ENCODE results near the gene NHS. TPM values are rescaled to one million over a fixed set of nuclear protein-coding genes. Genes with fewer than 3 reads are reported as not detected.
"Not testable (repeated sequence)": the region's sequence is repeated elsewhere in the genome, so short reads cannot be mapped to it uniquely, and the experiment has no call there.

The NHS gene
- total RNA-seq, 1 experiment from 2014 or later = 0.05 TPM

DNA sequence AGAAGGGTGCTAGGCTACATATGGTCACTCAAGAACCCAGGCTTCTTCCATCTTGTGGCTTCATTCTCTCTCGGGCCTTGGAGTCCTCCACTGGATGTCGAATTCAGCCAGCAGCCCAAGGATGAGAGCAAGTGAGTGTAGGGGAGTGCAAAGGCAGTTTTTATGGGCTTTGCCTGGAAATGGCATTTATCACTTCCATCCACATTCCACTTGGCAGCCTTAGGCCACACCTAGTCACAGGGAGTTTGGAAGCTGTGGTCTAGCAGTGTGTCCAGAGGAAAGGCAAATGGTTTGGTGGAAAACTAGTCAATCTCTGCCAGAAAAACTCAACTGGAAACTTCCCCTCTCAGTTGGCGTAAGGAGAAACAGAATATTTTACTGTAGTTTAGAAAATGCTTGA, 59.0 kb downstream of the NHS start:
- in situ Hi-C loops (cut with HindIII; ENCODE audit: low pct_unique_long_range_greater_than_20kb, low sequenced_read_pairs) = no loop called here
- DNase-seq (ENCODE audit: low read depth, low spot score) = no peak

DNA sequence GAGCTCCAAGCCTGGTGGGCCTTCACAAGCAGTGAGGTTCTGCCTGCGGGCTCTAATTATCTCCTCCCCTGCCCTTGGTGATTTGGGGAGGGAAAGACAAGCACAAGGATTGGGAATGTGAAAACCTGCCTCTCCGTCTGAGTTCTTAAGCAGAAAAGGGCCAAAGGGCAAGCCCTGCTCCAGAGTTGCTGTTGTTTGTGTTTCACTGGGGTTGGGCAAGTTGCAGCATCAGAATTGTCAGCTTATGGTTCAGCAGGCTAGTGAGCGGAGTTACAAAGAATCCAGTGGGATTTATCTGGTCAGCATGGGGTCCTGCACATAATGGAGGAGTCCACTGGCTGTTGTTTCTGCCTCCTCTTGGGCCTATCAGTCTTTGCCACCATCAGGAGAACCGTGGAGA, 60.5 kb downstream of the NHS start:
- no peak for DNase-seq (ENCODE audit: low read depth, low spot score)
- in situ Hi-C loops (cut with HindIII; ENCODE audit: low pct_unique_long_range_greater_than_20kb, low sequenced_read_pairs) = no loop called here

DNA sequence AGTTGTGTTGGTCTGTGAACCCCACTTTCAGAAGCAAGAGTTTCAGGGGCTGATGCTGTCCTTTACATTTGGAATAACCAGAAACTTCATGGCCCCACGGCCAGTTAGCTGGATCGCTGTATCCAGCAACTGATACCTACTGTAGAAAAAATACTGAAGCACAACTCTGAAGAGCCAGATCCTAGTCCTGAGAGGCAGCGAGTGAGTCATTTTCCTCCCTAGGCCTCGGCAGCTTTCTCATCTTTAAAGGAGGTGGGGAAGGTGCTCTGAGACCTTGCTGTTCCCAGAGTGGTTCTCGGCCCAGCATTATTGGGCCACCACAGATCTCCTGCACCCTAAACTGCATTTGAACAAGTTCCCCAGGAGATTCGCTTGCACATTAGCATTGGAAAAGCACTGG, 63.2 kb downstream of the NHS start:
- in situ Hi-C loops (cut with HindIII; ENCODE audit: low pct_unique_long_range_greater_than_20kb, low sequenced_read_pairs) = no loop called here
- DNase-seq (ENCODE audit: low read depth, low spot score) = no peak

DNA sequence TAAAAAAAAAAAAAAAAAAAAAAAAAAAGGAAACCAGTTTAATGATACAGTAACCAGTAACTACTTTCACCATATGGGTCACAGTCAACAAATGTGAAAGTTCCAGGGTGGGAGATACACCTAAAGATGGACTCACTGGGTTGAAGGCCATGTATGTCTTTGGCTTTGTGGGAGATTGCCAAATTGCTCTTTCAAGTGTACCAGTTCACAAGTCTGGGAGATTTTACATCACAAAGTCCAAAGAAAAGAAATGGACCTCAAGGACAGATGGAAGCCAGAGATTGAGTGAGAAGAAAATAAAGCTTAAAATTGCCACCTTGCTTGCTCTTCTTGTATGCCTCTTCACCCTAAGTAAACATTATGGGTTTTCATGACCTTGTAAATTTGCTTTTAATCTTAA, 65.3 kb downstream of the NHS start:
- DNase-seq (ENCODE audit: low read depth, low spot score) = no peak

DNA sequence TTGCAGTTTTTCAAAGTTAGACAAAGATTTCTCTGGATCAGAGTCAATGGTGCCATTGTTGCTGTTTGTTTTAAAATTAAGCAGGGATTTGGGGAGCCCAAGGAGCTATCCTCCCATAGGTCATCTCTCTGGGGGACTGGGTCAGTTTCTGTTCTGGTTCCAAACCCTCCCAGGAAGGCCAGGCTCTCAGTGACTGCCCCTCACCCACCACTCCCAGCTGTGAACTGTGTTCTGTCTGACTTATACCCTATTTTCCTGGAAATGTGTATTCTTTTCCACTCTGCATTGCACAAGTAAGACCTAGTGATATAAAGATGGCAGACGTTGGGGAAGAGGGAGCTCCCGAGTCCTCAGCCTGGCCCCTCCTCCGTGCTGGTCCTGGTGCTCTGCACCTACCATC, 65.8 kb downstream of the NHS start:
- in situ Hi-C loops (cut with HindIII; ENCODE audit: low pct_unique_long_range_greater_than_20kb, low sequenced_read_pairs) = no loop called here
- DNase-seq (ENCODE audit: low read depth, low spot score) = no peak

More for the DNA sequence above, 65.3 kb downstream of the NHS start:
- in situ Hi-C loops (cut with HindIII; ENCODE audit: low pct_unique_long_range_greater_than_20kb, low sequenced_read_pairs) = no loop called here

DNA sequence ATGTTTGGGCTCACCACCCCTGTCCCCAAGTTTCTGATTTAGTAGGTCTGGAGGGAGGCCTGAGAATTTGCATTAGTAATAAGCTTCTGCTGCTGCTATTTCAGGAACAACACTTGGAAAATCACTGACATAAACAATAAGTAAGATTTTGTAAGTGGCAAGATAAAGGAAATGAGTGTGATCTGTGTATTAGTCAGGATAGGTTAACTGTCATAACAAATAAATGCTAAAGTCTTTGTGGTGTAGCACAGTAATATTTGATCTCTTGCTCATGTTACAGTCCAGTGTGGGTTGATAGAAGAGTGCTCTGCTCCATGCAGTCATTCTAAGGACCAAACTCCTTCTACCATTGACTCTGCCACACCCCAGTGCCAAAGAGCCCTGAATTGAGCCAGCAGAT, 67.0 kb downstream of the NHS start:
- DNase-seq (ENCODE audit: low read depth, low spot score) = no peak
- in situ Hi-C loops (cut with HindIII; ENCODE audit: low pct_unique_long_range_greater_than_20kb, low sequenced_read_pairs) = no loop called here

DNA sequence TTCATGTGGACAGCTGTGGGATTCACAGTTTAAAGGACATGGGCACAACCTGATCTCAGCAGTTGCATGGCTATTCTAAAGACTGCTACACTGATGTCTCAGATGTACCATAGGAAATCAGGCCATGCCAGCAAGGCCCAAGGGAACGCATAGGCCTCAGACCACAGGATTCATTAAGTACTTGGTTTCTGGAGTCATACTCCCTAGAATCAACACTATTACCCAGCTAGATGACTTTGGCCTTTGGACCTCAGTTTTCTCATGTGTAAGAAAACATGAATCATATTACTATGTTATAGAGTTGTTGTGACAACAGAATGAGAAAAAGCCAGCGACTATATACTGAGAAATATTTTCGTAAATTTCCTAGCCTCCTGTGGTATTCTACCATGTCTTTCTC, 67.9 kb downstream of the NHS start:
- DNase-seq (ENCODE audit: low read depth, low spot score) = no peak
- in situ Hi-C loops (cut with HindIII; ENCODE audit: low pct_unique_long_range_greater_than_20kb, low sequenced_read_pairs) = no loop called here

DNA sequence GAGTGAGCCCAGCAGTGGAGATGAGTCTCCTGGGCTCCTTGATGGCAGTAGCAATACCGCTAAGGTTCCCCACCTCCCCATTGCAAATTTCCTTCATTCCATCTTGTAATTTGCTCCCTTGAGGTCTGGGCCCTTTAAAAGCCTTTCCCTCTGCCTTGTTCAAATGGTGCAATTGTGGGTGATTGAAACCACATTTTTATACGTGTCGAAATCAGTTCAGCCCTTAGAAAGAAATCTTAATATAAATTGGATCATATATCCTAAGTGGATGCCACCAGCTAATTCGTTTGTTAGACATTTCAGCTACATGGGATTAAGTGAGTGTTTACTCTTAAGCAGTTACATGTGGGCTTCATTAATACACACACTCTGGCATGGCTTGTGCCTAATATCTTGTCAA, 68.6 kb downstream of the NHS start:
- in situ Hi-C loops (cut with HindIII; ENCODE audit: low pct_unique_long_range_greater_than_20kb, low sequenced_read_pairs) = no loop called here
- DNase-seq (ENCODE audit: low read depth, low spot score) = no peak

DNA sequence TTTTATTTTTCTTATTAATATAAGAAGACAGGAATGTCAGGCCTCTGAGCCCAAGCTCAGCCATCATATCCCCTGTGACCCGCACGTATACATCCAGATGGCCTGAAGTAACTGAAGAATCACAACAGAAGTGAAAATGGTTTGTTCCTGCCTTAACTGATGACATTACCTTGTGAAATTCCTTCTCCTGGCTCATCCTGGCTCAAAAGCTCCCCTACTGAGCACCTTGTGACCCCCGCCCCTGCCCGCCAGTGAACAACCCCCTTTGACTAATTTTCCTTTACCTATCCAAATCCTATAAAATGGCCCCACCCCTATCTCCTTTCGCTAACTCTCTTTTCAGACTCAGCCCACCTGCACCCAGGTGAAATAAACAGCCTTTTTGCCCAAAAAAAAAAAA, 71.3 kb downstream of the NHS start:
- in situ Hi-C loops (cut with HindIII; ENCODE audit: low pct_unique_long_range_greater_than_20kb, low sequenced_read_pairs); DNase-seq (ENCODE audit: low read depth, low spot score): not testable (repeated sequence)

DNA sequence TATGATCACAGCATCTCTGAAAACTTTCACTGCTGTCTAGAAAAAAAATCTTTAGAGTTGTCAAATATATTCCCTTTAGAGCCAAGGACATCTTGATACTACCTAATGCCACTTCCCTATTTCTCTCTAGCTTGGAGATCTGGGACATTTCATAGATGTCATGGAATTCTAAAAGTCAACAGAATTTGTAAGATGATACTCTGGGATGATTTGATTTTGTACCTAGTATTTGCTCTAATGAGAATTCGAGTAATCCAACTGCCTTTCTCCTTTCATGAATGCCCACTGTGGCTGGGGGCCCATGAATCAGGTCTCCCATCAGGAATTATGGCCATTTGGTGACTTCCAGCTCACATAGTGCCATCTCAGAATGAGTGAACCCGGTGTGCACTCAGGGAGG, 73.2 kb downstream of the NHS start:
- in situ Hi-C loops (cut with HindIII; ENCODE audit: low pct_unique_long_range_greater_than_20kb, low sequenced_read_pairs) = no loop called here
- DNase-seq (ENCODE audit: low read depth, low spot score) = no peak

DNA sequence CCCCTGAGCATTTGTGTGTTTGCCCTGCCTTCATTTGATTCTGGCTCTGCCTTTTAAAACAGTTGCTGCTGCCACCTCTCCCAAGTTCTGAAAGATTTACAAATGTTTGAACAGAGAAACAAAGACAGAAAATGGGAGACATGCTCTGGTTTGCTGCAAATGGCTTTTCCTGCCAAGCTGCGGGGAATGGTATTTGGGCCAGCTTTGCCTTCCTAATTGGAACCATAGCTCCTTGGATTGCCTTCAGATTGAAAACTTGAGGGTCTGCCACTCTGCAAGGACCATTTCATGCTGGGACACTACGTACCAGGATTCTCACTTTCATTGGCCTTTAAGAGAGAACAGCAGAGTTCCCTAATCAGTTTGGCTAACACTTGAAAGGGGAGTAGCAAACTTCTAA, 74.9 kb downstream of the NHS start:
- in situ Hi-C loops (cut with HindIII; ENCODE audit: low pct_unique_long_range_greater_than_20kb, low sequenced_read_pairs) = no loop called here
- DNase-seq (ENCODE audit: low read depth, low spot score) = no peak

DNA sequence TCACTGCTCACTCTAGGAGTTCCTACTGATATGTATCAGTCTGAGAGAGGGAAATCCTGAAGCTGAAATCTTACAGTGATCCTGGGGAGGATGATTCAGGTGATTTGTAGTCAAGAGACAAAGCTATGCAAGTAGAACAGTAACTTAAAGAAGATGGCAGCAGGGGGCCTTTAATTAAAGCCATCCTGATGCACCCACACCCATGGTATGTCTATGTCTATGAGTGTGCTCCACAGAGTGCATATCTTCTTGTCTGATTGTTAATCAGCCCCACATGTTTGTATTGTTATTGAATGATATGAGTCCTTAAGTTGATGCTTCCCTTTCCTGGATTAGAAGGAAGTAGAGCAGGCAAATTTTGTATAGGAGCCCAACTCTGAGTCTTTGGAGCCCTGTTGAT, 78.8 kb downstream of the NHS start:
- no peak for DNase-seq (ENCODE audit: low read depth, low spot score)
- in situ Hi-C loops (cut with HindIII; ENCODE audit: low pct_unique_long_range_greater_than_20kb, low sequenced_read_pairs) = no loop called here

DNA sequence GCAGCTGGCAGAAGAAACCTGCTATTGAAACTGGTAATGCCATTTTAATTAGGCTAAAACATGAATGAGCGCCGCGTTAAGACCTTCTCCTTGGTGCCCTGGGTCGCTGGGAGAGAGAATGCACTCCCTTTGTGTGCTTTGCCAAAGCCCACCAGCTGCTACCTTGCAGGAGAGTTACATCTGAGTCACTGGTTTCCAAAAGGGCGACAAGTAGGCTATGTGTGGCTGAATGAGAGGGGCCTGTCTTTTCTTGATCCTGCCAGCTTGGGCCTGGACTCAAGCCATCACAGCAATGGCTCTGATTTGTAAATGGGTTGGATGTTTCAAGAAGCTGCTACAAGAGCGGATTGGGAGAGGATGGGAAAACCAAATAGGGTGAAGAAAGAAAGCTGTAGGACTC, 81.5 kb downstream of the NHS start:
- in situ Hi-C loops (cut with HindIII; ENCODE audit: low pct_unique_long_range_greater_than_20kb, low sequenced_read_pairs) = no loop called here
- no peak for DNase-seq (ENCODE audit: low read depth, low spot score)

DNA sequence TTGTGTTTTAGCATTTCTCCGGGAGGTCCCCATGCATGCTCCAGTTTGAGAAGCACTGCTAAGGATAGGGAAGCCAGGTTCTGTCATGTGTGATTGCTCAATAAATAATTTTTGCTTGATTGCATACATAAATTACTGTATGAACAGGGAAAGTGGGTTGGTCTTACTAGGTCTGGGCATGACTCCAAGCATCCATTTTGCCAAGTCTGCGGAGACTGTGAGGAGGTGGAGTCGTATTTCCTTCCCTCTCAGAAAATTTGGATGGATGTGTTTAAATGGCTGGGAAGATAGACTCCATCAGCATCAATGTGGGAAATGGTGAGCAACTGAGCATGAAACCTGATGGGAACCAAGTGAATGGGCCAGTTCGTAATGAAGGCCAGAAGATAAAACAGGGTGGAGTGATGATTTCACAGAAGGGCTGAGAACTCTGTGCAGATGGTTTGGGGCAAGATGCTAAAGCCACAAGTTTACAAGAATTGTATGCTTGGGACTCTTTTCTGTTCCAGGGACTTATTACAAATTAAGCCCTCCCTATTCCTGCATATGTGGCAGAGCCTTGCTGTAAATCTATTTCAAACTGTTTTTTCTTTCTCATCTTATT, 84.1 kb downstream of the NHS start:
- no peak for DNase-seq (ENCODE audit: low read depth, low spot score)

DNA sequence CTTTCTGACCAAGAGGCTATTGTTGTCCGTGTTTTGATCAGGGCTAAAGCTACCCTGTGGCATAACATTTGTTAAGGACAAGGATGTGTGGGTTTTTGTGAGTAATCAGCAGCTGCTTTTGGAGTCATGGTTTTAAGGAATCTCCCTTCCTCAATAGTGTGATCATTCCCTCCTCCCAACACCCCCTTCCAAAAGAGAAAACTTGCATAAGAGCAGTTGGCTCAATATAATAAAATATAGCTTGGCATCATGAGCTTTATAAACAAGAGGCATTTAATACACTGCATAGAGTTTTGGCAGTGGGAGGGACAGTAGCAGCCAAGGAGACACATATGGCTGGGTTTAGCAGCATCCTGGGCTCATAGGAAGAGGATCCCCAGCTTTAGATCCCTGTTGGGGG, 84.7 kb downstream of the NHS start:
- DNase-seq (ENCODE audit: low read depth, low spot score) = no peak
- in situ Hi-C loops (cut with HindIII; ENCODE audit: low pct_unique_long_range_greater_than_20kb, low sequenced_read_pairs) = no loop called here

More for the DNA sequence above, 84.1 kb downstream of the NHS start:
- in situ Hi-C loops (cut with HindIII; ENCODE audit: low pct_unique_long_range_greater_than_20kb, low sequenced_read_pairs) = no loop called here

DNA sequence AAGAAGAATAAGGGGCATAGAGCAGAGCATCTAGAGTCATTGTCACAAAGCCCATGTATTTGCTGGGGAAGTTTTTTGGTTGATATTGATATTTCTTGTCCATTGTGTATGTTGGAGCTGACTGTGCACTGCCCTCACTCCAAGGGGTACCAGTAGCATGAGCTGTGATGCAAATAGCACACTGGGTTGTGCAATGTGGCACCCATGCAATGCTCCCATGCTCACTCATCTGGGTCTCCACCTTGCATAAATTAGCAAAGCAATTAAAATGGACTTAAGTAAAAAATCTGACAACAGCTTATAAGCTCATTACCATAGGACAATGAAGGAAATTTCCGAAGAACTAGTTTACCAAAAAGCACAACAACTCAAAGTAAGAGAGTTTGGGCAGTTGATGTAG, 87.9 kb downstream of the NHS start:
- in situ Hi-C loops (cut with HindIII; ENCODE audit: low pct_unique_long_range_greater_than_20kb, low sequenced_read_pairs) = no loop called here
- DNase-seq (ENCODE audit: low read depth, low spot score) = no peak

DNA sequence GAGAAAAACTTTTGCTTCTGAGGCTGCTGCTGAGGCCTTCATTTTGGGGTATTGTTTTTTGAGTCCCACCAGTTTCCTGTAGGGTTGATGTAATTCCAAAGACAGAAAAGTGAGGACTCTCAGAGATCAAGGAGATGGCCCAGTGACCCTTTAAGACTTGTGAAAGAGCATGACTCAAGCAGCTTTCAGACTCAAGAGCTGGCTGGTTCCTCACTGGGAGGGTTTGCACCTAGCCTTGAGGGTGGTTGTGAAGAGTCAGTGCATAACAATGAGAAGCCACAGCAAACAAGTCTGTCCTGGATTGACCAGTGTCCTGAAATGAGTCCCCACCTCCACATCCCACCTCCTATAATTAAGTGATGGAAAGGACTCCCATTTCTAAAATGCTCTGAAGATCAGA, 89.2 kb downstream of the NHS start:
- no peak for DNase-seq (ENCODE audit: low read depth, low spot score)
- in situ Hi-C loops (cut with HindIII; ENCODE audit: low pct_unique_long_range_greater_than_20kb, low sequenced_read_pairs) = no loop called here

DNA sequence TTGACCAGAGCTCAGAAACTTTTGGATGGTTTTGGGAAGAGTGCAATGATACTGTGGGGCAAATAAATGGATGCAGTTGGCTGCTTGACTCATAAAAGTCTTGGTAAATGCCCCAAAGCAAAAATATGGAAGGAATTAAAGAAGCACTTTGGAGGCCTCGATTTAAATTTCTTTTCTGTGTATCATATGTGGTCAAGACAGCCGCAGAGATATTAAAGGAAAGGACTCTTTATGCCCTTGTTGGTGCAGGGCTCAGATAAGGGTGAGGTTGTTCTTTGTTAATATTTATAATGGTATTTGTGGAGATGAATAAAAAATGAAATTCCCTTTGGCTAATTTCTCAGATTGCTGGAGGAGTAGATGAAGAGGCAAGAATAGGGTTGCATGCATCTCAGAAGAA, 90.2 kb downstream of the NHS start:
- in situ Hi-C loops (cut with HindIII; ENCODE audit: low pct_unique_long_range_greater_than_20kb, low sequenced_read_pairs) = no loop called here
- DNase-seq (ENCODE audit: low read depth, low spot score) = no peak

DNA sequence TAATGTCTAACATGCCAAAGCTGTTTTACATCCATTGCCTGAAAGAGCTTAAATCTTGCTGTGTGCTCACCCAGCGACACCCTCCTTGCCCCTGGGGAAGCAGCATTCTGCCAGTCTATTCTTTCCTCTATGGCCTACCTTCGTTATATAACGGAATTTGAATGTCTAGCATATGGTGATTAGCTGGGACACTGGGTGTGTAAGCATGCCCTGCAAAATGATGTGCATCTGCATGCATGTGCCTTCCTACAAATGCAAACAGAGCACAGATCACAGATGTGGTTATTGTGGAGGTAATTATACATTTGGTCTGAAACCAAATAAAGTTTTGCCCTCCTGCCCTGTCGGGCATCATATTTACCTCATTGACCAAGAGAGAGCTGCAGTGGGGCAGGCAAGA, 90.8 kb downstream of the NHS start:
- DNase-seq (ENCODE audit: low read depth, low spot score) = no peak
- in situ Hi-C loops (cut with HindIII; ENCODE audit: low pct_unique_long_range_greater_than_20kb, low sequenced_read_pairs) = no loop called here

DNA sequence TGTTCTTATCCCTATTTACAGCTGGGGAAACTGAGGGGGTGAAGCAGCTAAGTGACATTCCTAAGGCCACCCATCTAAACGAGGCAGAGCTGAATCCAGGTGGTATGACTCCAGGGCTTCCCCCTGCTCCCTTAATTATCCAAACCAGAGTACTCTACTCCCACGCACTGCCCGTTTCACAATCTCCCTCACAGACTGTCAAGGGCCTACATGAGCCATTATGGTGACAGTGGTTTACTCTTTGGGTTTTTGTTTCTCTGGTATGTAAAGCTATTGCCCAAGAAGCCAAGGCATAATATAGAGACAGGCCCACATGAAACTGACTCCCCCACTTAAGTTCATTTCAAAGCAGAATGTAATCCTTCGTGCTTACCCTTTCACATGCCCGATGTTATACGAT, 95.1 kb downstream of the NHS start:
- DNase-seq (ENCODE audit: low read depth, low spot score) = no peak
- in situ Hi-C loops (cut with HindIII; ENCODE audit: low pct_unique_long_range_greater_than_20kb, low sequenced_read_pairs) = no loop called here
